ENCODE measurements around the gene ENOX2. TPM values are rescaled to one million over a fixed set of nuclear protein-coding genes. Genes with fewer than 3 reads are reported as not detected.

The ENOX2 gene
- total RNA-seq, 1 donor from 2014 or later: 12.2 TPM

DNA sequence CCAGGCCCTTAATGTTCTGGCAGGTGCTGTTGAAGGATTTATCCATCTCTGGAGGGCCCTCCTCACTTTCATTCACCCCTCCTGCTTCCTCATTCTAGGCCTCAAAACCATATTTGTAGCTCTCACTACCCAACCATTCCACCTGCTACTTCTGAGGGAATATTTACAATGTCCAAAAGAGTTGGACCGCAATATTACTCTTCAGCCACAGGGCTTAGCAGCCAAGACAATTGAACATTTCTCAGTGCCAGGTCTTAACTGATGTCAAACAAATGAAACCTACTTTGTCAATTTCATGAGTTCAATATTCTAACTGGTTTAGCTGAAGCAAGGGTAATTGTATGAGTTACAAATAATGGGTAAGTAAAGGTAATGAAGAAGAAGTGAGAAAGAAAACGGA lies 113.2 kb downstream of the ENOX2 start:
- intact Hi-C loops (cut with DNase I): no loop called here
- ATAC-seq (no peak), DNase-seq (no peak)
- H3K4me1 ChIP-seq: no peaks in the 10 kb centered on the region
- no peak overlapping the region for H3K4me3 ChIP-seq
- no peak overlapping the region for H3K27ac ChIP-seq
- H3K27me3 ChIP-seq: no peaks in the 10 kb centered on the region
- H3K36me3 ChIP-seq: no peaks in the 10 kb centered on the region
- no peaks in the 10 kb centered on the region for H3K9me3 ChIP-seq
- no peak for TF ChIP-seq CTCF (IDR thresholded peaks at IDR 0.05)

- Histone ChIP-seq H3K36me3 (no peaks in the 10 kb centered on the region), H3K4me3 (no peak overlapping the region), H3K4me1 (no peaks in the 10 kb centered on the region), H3K27me3 (no peaks in the 10 kb centered on the region), H3K27ac (no peak overlapping the region), H3K9me3 (no peaks in the 10 kb centered on the region)
- intact Hi-C loops (cut with DNase I): no loop called here
- no peak for ATAC-seq
- no peak for DNase-seq
- no peak for TF ChIP-seq CTCF (IDR thresholded peaks at IDR 0.05)
Observed at GRCh38 chrX:130788786-130789581, 114.0 kb downstream of the ENOX2 start.

- H3K27me3 ChIP-seq: no peaks in the 10 kb centered on the region
- no peaks in the 10 kb centered on the region for H3K4me1 ChIP-seq
- no peaks in the 10 kb centered on the region for H3K9me3 ChIP-seq
- intact Hi-C loops (cut with DNase I): no loop called here
- ATAC-seq (no peak), DNase-seq (no peak)
- TF ChIP-seq CTCF (IDR thresholded peaks at IDR 0.05): no peak
- no peak overlapping the region for H3K4me3 ChIP-seq
- H3K36me3 ChIP-seq: no peaks in the 10 kb centered on the region
- no peak overlapping the region for H3K27ac ChIP-seq
Observed at GRCh38 chrX:130786030-130786429, 117.0 kb downstream of the ENOX2 start.

DNA sequence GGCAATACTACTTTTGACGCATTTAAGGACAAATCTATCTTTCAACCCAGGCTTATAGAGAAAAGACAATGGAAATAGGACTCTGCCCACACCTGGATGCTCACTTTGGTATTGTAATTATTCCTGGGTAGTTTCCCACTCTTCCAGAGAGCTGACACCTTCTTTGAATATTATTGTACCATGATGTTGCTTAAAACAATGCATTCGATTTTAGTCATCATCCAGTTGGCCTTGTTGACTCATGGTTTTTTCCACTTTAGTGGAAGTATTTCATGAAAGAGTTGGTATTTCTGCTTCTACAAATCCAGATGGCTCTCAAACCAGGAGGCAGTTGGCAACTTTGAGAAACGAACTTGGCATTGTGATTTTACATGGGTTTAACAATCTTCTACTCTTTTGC lies 124.2 kb downstream of the ENOX2 start:
- H3K4me1 ChIP-seq: no peaks in the 10 kb centered on the region
- no peaks in the 10 kb centered on the region for H3K27me3 ChIP-seq
- intact Hi-C loops (cut with DNase I): no loop called here
- no peak for ATAC-seq
- no peak for TF ChIP-seq CTCF (IDR thresholded peaks at IDR 0.05)
- no peaks in the 10 kb centered on the region for H3K9me3 ChIP-seq
- no peak overlapping the region for H3K27ac ChIP-seq
- H3K36me3 ChIP-seq: no peaks in the 10 kb centered on the region
- no peak for DNase-seq
- no peak overlapping the region for H3K4me3 ChIP-seq

DNA sequence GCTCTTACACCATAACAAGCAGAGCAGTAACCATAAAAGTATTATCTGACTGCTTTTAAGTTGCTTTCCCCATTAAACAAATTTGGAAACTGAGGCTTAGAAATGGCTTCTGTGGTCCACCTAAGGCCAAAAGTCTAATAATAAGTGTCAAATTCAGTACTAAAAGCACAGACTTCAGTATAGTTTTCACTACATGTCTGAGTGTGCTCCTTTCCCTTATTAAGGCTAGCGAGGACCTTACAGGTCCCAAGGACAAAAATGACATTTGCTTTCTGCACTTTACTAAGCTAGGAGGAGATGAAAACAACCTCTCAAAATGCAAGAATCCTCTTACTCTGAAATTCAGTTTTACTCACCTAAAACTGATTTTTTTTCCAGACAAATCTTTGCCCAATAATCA lies 127.2 kb downstream of the ENOX2 start:
- no peak overlapping the region for H3K4me3 ChIP-seq
- H3K9me3 ChIP-seq: no peaks in the 10 kb centered on the region
- H3K27me3 ChIP-seq: no peaks in the 10 kb centered on the region
- DNase-seq: no peak
- TF ChIP-seq CTCF (IDR thresholded peaks at IDR 0.05): no peak
- H3K36me3 ChIP-seq: no peaks in the 10 kb centered on the region
- H3K4me1 ChIP-seq: no peaks in the 10 kb centered on the region
- intact Hi-C loops (cut with DNase I): no loop called here
- no peak overlapping the region for H3K27ac ChIP-seq
- no peak for ATAC-seq

DNA sequence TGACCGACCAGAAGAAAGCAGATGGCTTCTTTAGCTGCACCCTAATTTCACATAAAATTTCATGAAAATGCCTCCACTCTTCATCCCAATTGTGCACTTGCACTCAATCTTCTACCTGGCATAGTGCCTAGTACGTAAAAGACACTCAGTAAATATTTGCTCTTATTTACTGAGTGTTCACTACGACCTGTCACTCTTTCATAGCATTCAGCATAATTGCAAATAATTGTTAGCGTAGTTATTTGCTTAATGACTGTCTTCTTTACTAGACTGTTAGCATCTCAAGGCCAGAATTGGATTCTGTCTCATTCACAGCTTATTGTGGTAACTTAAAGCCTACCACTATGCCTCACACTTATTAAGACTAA lies 130.2 kb downstream of the ENOX2 start:
- Histone ChIP-seq H3K27me3 (no peaks in the 10 kb centered on the region), H3K9me3 (no peaks in the 10 kb centered on the region), H3K36me3 (no peaks in the 10 kb centered on the region), H3K4me1 (no peaks in the 10 kb centered on the region), H3K4me3 (no peak overlapping the region), H3K27ac (no peak overlapping the region)
- intact Hi-C loops (cut with DNase I): no loop called here
- no peak for TF ChIP-seq CTCF (IDR thresholded peaks at IDR 0.05)
- no peak for ATAC-seq
- no peak for DNase-seq
